ENCODE results near the gene DEDD2. TPM values are rescaled to one million over a fixed set of nuclear protein-coding genes. Genes with fewer than 3 reads are reported as not detected.

DEDD2 gene
- total and polyA plus RNA-seq, 10 donors: 24.7 to 73.9 (median 47.2) TPM

GRCh38 chr19:42174958-42175734 lies 42.3 kb downstream of the DEDD2 start:
- Histone ChIP-seq H3K27ac (no peak overlapping the region), H3K27me3 (replicated peaks in 1 of 7) (peaks cover 0 to 73% (median 50%) of the 10 kb centered on the region in 7 donors), H3K4me3 (no peak overlapping the region), H3K36me3 (no peaks in the 10 kb centered on the region), H3K9me3 (no peaks in the 10 kb centered on the region), H3K4me1 (peaks cover 2 to 28% (median 22%) of the 10 kb centered on the region in 6 donors)
- TF ChIP-seq CTCF (IDR thresholded peaks at IDR 0.05 in 8 of 11, conservative IDR thresholded peaks at IDR 0.05 in 3 of 11) (no peak), POLR2A (IDR thresholded peaks at IDR 0.05) (no peak), POLR2AphosphoS5 (IDR thresholded peaks at IDR 0.05) (no peak)
- WGBS, 5 donors: 50 to 68% (median 56%) methylated on average over 6 of the region's 6 CpGs
- DNase-seq: no peak
- intact Hi-C loops (cut with DNase I; ENCODE audit: low total_unique reads): no loop called here

DNA sequence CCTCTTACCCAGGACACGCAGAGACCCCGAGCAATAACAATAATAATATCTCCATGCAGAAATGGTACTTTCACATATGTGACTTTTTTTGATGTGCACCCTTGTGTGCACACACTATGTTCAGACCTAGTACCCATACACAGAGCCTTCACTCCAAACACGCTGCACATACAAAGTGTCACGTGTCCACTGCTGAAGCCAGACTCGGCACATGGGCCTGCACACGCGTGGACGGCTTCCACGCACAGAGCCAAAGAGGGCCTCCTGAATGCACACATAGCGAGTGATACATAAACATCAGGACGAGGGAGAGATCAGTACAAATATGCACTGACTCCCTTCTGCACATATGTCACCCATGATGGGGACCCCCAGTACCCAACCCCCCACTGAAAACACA lies 43.3 kb downstream of the DEDD2 start:
- no peaks in the 10 kb centered on the region for H3K9me3 ChIP-seq
- intact Hi-C loops (cut with DNase I; ENCODE audit: low total_unique reads): no loop called here
- WGBS, 5 donors: 89 to 98% (median 90%) methylated on average over 11 of the region's 11 CpGs
- TF ChIP-seq POLR2AphosphoS5 (IDR thresholded peaks at IDR 0.05) (no peak), POLR2A (IDR thresholded peaks at IDR 0.05) (no peak), CTCF (IDR thresholded peaks at IDR 0.05 in 8 of 11, conservative IDR thresholded peaks at IDR 0.05 in 3 of 11) (no peak)
- H3K4me1 ChIP-seq: peaks cover 2 to 28% (median 22%) of the 10 kb centered on the region in 6 donors
- H3K27me3 ChIP-seq (replicated peaks in 1 of 7): peaks cover 0 to 67% (median 40%) of the 10 kb centered on the region in 7 donors
- H3K4me3 ChIP-seq: no peak overlapping the region
- no peak for DNase-seq
- H3K27ac ChIP-seq: no peak overlapping the region
- H3K36me3 ChIP-seq: no peaks in the 10 kb centered on the region

- no peak overlapping the region for H3K27ac ChIP-seq
- no peaks in the 10 kb centered on the region for H3K9me3 ChIP-seq
- TF ChIP-seq POLR2A (IDR thresholded peaks at IDR 0.05) (no peak), CTCF (IDR thresholded peaks at IDR 0.05 in 8 of 11, conservative IDR thresholded peaks at IDR 0.05 in 3 of 11) (no peak), POLR2AphosphoS5 (IDR thresholded peaks at IDR 0.05) (no peak)
- no peak for DNase-seq
- 76 to 88% (median 83%) methylated on average over 4 to 5 of the region's 5 CpGs for WGBS, 5 donors
- peaks cover 0 to 62% (median 36%) of the 10 kb centered on the region in 7 donors for H3K27me3 ChIP-seq (replicated peaks in 1 of 7)
- no peaks in the 10 kb centered on the region for H3K36me3 ChIP-seq
- no peak overlapping the region for H3K4me3 ChIP-seq
- intact Hi-C loops (cut with DNase I; ENCODE audit: low total_unique reads): no loop called here
- peaks cover 2 to 28% (median 22%) of the 10 kb centered on the region in 6 donors for H3K4me1 ChIP-seq
These were observed 43.8 kb downstream of the DEDD2 start for GRCh38 chr19:42173695-42174094.

- Histone ChIP-seq H3K27ac (no peak overlapping the region), H3K4me3 (no peak overlapping the region), H3K4me1 (peaks cover 2 to 21% (median 17%) of the 10 kb centered on the region in 6 donors), H3K9me3 (no peaks in the 10 kb centered on the region), H3K27me3 (replicated peaks in 1 of 7) (peaks cover 0 to 48% (median 22%) of the 10 kb centered on the region in 7 donors), H3K36me3 (no peaks in the 10 kb centered on the region)
- DNase-seq: no peak
- intact Hi-C loops (cut with DNase I; ENCODE audit: low total_unique reads): no loop called here
- 91 to 97% (median 92%) methylated on average over 7 of the region's 7 CpGs for WGBS, 5 donors
- no peak for TF ChIP-seq CTCF (IDR thresholded peaks at IDR 0.05 in 8 of 11, conservative IDR thresholded peaks at IDR 0.05 in 3 of 11)
- no peak for TF ChIP-seq POLR2AphosphoS5 (IDR thresholded peaks at IDR 0.05)
- TF ChIP-seq POLR2A (IDR thresholded peaks at IDR 0.05): no peak
These were observed 45.2 kb downstream of the DEDD2 start for GRCh38 chr19:42172261-42172660.

All from spleen (tissue), 11 donors.